Embryonic facial prominence (tissue), 1 donor: ENCODE results near the gene CCDC14.
"Not testable (repeated sequence)": the region's sequence is repeated elsewhere in the genome, so short reads cannot be mapped to it uniquely, and the experiment has no call there.

ENCODE experiments used
- DNase-seq: peaks from one replicate; pipeline ENCODE4 v3.0.0-alpha.2; 2016; ENCODE audit errors: extremely low spot score

The CCDC14 gene

GRCh38 chr3:123964793-123965192 lies 3.8 kb upstream of the CCDC14 start:
- DNase-seq: not testable (repeated sequence)

GRCh38 chr3:123961508-123961856 lies 453 bp upstream of the CCDC14 start:
- no peak for DNase-seq

- DNase-seq: no peak
Measured at GRCh38 chr3:123953735-123954134, 7.3 kb downstream of the CCDC14 start.

DNA sequence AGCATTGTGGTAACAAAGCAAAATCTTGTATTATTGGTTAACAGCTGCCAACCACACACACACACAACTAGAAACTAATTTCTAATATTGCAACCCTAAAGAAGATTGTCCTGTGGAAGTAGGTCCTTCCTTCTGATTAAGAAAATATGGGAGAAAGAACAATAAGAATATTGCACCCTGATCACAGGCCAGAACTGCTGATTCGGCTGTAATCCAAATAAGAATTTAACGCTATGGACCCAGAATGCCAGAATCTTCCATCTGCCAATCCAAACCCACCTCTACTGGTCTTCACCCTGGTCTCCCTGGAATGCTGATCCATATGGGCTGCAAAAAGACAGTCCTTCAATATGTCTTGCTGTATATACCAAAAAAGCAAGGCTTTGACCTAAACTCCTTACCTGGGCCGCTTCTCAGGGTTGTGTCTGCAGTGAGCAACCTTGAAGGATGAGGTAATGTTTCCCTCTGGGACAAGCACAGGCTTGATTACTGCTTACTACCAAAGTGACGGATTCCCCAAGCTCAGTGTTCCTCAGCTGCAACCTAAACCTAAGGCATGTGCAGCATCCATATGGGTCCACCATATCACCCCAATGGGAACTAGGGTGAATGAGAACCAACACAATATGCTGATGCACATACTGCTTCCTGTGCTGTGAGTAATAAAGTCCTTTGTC lies 8.0 kb downstream of the CCDC14 start:
- DNase-seq: no peak

DNA sequence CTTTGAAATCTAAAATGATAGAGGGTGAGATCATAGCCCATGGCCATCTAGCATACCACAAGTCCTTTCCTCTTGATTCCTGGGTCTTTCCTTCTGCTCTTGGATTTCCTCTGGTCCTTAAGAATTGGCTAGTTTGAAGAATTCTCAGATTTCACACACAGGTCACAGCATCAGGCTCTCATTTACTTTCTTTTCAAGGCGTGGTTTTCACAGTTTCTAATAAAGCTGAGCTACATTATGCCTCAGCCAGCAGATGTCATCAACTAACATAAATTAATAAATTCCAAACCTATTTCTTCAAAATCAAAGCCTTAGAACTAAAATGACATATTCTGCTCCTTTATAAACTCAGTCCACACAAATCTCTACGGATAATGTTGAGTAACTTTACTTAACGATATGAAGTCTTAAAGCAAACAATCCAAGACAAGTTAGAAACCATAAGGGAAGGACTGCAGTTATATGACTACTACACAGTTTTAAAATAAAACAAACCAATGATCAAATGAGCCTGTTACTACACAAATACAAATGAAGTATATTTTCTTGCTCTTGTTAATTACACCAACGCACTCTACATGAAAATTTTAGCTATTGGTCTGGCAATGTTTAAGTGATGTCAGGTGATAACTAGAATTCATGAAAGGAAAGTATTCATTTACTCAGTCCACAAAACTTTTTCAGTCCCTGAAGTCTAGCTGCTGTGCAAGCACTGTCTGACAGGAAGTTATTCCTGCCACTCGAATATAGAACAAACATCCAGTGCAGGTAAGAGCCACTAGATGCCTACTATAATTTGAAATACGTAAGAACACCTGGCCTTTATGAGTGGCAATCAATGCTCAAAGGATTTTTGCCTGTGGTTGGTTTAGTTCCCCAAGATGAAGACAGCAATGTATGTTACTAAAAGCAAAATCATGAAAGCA lies 9.2 kb downstream of the CCDC14 start:
- DNase-seq: no peak

DNA sequence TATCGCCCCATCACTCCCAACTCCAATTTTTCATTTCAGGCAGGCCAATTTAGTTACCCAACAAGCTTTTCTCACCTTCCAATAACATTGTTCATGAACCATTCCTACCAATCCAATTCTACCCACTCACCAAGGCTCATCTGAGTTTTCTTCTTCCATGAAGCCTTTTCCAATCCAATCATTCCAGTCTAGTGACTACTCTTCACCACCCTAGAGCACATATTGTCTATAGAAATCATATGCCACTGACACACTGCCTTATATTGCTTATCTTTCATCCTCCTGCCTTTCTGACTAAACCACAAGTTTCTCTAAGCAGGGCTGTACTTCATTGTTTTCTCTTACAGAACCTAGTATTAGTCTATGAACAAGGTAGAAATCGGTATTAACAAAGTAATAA lies 11.4 kb downstream of the CCDC14 start:
- no peak for DNase-seq

DNA sequence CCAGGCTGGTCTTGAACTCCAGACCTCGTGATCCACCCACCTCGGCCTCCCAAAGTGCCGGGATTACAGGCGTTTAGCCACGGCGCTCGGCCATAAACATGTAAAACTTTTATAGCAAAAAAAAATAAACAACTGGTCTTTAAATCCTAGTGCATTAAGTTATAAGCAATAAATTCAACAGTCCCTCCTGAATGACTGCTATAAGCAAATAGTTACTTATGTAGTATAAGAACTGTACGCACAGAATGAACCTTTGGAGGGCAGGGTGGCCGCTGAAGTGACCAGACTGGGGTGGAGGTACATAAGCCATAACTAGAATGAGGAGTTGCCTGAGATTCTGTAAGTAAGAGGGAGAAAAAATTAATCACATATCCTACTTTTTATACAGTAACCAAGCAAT lies 12.6 kb downstream of the CCDC14 start:
- DNase-seq: no peak

DNA sequence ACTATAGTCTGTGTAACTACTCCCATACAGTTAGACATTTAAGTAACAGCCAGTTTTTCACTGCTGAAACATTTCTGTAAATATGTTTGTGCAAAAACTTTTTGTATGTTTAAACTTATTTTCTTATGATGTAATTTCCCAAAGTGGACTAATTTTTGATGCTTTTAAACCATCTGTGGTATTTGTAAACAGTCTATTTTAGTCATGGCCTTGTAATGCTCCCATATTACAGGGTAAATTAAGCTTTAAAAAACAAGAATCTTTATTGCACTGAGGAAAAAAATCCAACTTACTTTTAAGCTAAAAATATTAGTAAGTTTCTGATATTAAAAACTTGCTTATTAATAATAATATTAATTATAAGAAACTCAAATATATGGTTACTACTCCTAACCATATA lies 13.5 kb downstream of the CCDC14 start:
- no peak for DNase-seq

- no peak for DNase-seq
Measured at GRCh38 chr3:123941542-123941941, 19.5 kb downstream of the CCDC14 start.

DNA sequence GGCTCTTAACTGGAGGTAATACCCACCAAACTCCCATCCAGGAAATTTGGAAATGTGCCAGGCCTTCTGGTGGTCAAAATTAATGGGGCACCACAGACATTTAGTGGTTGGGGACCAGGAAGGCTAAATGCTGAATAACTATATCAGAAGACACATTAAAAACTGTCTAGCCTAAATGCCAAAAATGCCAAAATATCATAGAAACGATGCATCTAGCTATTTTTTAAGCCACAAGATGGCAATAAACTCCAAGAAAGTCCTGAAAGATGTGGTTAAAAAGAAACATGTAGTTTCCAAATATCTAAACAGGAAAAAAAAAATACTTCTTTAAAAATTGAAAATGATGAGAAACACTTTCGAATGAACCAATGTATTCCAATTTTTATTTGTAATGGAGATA lies 19.9 kb downstream of the CCDC14 start:
- DNase-seq: no peak

GRCh38 chr3:123939706-123940105 lies 21.3 kb downstream of the CCDC14 start:
- DNase-seq: no peak

DNA sequence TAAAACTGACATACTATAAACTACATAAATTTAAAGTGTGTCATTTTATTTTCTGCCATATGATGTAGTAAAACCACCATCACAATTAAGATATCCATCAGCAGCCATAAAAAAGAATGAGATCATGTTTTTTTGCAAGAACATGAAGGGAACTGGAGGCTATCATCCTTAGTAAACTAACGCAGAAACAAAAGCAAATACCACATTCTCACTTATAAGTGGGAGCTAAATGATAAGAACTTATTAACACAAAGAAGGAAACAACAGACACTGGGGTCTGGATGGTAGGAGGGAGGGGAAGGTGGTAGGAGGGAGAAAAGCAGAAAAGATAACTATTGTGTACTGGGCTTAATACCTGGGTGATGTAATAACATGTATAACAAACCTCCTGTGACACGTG lies 24.6 kb downstream of the CCDC14 start:
- DNase-seq: no peak

DNA sequence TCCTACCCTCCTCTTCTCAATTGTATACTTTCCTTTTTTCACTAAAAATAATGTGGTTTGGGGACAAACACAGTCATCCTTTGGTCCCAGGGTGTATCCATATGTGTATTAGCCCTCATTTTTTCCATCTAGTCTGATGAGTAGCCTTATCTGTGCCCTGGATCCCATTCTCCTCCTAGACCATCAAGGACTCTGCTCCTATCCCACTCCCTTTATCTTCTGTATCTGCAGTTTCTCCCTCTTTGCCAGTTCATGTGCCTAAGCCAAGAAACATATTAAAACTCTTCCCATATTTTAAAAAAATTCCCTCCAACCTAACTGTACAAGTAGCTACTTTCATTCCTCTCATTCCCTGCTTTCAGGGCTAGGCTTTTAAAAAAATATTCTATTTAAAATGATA lies 25.2 kb downstream of the CCDC14 start:
- DNase-seq: no peak

DNA sequence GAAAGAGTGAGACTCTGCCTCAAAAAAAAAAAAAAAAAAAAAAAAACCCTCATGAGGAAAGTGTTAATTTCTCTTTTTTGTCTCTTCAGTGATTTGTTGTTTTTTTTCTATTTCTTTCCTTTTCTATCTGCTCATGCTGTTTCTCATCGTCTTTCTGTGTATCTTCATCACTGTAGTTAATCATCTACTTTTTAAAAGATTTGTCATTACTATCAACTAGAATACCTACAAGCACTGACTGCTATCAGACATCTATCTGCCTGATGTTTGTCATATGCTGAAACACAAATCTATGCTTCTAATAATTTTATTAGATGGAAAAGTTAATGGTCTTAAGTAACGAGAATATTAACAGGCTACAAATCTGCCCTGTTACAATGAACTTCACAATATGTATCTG lies 26.8 kb downstream of the CCDC14 start:
- DNase-seq: no peak

GRCh38 chr3:123930445-123930844 lies 30.6 kb downstream of the CCDC14 start:
- DNase-seq: no peak

- no peak for DNase-seq
Measured at GRCh38 chr3:123929325-123929724, 31.7 kb downstream of the CCDC14 start.

- DNase-seq: no peak
Measured at GRCh38 chr3:123926396-123926795, 34.6 kb downstream of the CCDC14 start.

- no peak for DNase-seq
Measured at GRCh38 chr3:123920868-123921267, 40.2 kb downstream of the CCDC14 start.

- no peak for DNase-seq
Measured at GRCh38 chr3:123920383-123920782, 40.6 kb downstream of the CCDC14 start.

GRCh38 chr3:123919353-123919752 lies 41.7 kb downstream of the CCDC14 start:
- DNase-seq: no peak

- no peak for DNase-seq
Measured at GRCh38 chr3:123914829-123915228, 46.2 kb downstream of the CCDC14 start.

DNA sequence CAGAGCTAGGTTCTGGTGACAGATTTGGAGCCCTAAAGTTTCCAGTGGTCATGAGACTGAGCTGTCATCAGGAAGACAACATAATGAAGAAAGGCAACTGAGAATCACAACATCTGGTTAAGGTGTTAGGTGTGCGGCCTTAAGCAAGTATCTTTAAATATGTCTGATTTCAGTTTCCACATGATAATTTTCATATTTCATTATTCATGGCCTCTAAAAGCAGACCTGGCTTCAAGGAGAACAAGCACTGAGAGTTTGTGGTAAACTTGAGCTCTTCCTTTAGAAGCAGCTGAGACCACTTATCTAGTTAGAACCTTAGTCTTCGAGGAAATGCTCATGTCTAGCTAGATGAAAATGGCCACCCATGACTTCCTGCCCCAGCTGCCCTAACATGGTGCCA lies 51.2 kb downstream of the CCDC14 start:
- DNase-seq: no peak

- no peak for DNase-seq
Measured at GRCh38 chr3:123907720-123908119, 53.3 kb downstream of the CCDC14 start.
